CD4-positive, alpha-beta T cell (primary cell): ENCODE results near the gene OR2L3. TPM values are rescaled to one million over a fixed set of nuclear protein-coding genes. Genes with fewer than 3 reads are reported as not detected.

Source experiments
- ATAC-seq: fragments of 200-7000 bp; cut with Tn5 transposase; one replicate; pipeline ENCODE4 v1.10.0; 2022; ENCODE audit warnings: mild to moderate bottlenecking; ENCODE audit not compliant: poor library complexity
- CTCF ChIA-PET: fragments of 350-600 bp; sonication (Branson Sonifier 250); formaldehyde crosslinking; loops from one replicate; lab custom pipeline; 2021; ENCODE audit warnings: antibody characterized with exemption, inconsistent platforms; lab: Charles Lee
- POLR2A ChIA-PET: fragments of 350-600 bp; sonication (Branson Sonifier 250); formaldehyde crosslinking; loops from one replicate; lab custom pipeline; 2021; ENCODE audit warnings: antibody characterized with exemption, inconsistent platforms; lab: Charles Lee
- DNase-seq, 14 experiments: peaks; one replicate each; pipeline ENCODE4 v3.0.0-alpha.2; 2013 to 2020; ENCODE audit warnings: mixed read lengths in 2 of 14
- H3K27ac ChIP-seq, 2 donors: one replicate each; pipeline versions ENCODE4 v1.5.1 to v1.7.0; 2013; ENCODE audit warnings: low read length in 2 of 2, low read depth in 1 of 2, mild to moderate bottlenecking in 1 of 2
- H3K27me3 ChIP-seq, 2 experiments: 1 replicate in 1 of 2; 2 replicates in 1 of 2; pipeline versions ENCODE4 v1.6.1 to v1.7.0; 2013; ENCODE audit warnings: low read length in 2 of 2, control low read depth in 1 of 2, mild to moderate bottlenecking in 1 of 2, moderate library complexity in 1 of 2; ENCODE audit not compliant: insufficient read depth in 2 of 2, control insufficient read depth in 1 of 2
- H3K36me3 ChIP-seq: one replicate; pipeline ENCODE4 v1.6.1; 2013; ENCODE audit warnings: low read length, control low read depth; ENCODE audit not compliant: insufficient read depth
- H3K4me1 ChIP-seq: one replicate; pipeline ENCODE4 v1.6.1; 2013; ENCODE audit warnings: low read length, control low read depth; ENCODE audit not compliant: insufficient read depth
- H3K4me3 ChIP-seq: one replicate; pipeline ENCODE4 v1.5.1; 2013; ENCODE audit warnings: mild to moderate bottlenecking, low read length, moderate library complexity
- H3K9me3 ChIP-seq, 2 experiments: 1 replicate in 1 of 2; 2 replicates in 1 of 2; pipeline versions ENCODE4 v1.6.1 to v1.7.0; 2013; ENCODE audit warnings: low read length in 2 of 2, mild to moderate bottlenecking in 2 of 2, control low read depth in 1 of 2, moderate library complexity in 1 of 2; ENCODE audit not compliant: control insufficient read depth in 1 of 2, insufficient read depth in 1 of 2
- H3K27ac Mint-ChIP-seq: one replicate; pipeline ENCODE4 v1.8.0; 2020; ENCODE audit warnings: mixed read lengths
- H3K27me3 Mint-ChIP-seq: one replicate; pipeline ENCODE4 v1.8.0; 2021; ENCODE audit warnings: mixed read lengths
- H3K36me3 Mint-ChIP-seq: one replicate; pipeline ENCODE4 v1.8.0; 2021; ENCODE audit warnings: low read depth, mixed read lengths
- H3K4me1 Mint-ChIP-seq: one replicate; pipeline ENCODE4 v1.8.0; 2021; ENCODE audit warnings: low read depth, mixed read lengths
- H3K4me3 Mint-ChIP-seq: one replicate; pipeline ENCODE4 v1.8.0; 2020; ENCODE audit warnings: mild to moderate bottlenecking, mixed read lengths
- H3K9me3 Mint-ChIP-seq: one replicate; pipeline ENCODE4 v1.8.0; 2020; ENCODE audit warnings: mixed read lengths
- intact Hi-C, 2 experiments: fragments of 100-400 bp; cut with DNase I in 1 of 2; cut with micrococcal nuclease in 1 of 2; formaldehyde crosslinking; loops; one replicate each; pipeline versions ENCODE4 v1.15.1 to v1.9.0; 2023 to 2025; cut with DNase I, micrococcal nuclease
- total RNA-seq, 174 experiments: library from RNA in 2 of 174; stranded (reverse) in 2 of 174; gene quantifications; one replicate each; pipeline ENCODE4 v1.2.3 and lab custom pipeline; 2021 to 2026
- TF ChIP-seq, protein P1 (sequence below): fragments of 200-600 bp; IDR thresholded peaks from one replicate; pipeline ENCODE4 v1.8.0; 2022; ENCODE audit warnings: antibody characterized with exemption, mild to moderate bottlenecking

Gene OR2L3
- total RNA-seq, 2 experiments from 2014 or later = not detected

DNA sequence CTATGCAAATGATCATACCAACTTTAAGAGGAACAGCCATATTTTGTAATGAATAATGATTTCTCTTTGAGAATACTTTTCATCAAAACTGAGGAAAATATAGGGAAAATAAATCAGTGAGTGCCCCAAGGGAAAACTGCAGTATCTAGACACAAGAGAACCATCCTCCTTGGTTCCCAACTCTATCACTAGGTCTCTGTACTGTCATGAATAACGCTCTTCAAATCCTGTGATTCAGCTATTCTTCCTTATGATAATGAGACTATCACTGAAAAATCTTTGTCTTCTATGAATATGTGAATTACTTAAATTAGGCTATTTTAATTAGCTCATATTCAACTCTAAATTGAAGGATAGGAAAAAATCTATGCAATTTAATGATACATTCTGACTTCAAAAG, 30.8 kb upstream of the OR2L3 start:
- ATAC-seq (no peak), DNase-seq (no peak)
- Mint-ChIP-seq H3K9me3 (peaks cover 17% of the 10 kb centered on the region), H3K27ac (no peak overlapping the region), H3K4me3 (no peak overlapping the region), H3K4me1 (no peaks in the 10 kb centered on the region), H3K27me3 (no peaks in the 10 kb centered on the region), H3K36me3 (peaks cover 9% of the 10 kb centered on the region)
- ChIA-PET CTCF (no interaction called here), POLR2A (no interaction called here)
- intact Hi-C loops = no loop called here
- Histone ChIP-seq H3K36me3 (no peaks in the 10 kb centered on the region), H3K27ac (no peak overlapping the region), H3K4me1 (no peaks in the 10 kb centered on the region), H3K4me3 (no peak overlapping the region), H3K9me3 (peaks cover 4 to 7% of the 10 kb centered on the region in 2 experiments), H3K27me3 (no peaks in the 10 kb centered on the region)
- TF ChIP-seq, protein P1, sequence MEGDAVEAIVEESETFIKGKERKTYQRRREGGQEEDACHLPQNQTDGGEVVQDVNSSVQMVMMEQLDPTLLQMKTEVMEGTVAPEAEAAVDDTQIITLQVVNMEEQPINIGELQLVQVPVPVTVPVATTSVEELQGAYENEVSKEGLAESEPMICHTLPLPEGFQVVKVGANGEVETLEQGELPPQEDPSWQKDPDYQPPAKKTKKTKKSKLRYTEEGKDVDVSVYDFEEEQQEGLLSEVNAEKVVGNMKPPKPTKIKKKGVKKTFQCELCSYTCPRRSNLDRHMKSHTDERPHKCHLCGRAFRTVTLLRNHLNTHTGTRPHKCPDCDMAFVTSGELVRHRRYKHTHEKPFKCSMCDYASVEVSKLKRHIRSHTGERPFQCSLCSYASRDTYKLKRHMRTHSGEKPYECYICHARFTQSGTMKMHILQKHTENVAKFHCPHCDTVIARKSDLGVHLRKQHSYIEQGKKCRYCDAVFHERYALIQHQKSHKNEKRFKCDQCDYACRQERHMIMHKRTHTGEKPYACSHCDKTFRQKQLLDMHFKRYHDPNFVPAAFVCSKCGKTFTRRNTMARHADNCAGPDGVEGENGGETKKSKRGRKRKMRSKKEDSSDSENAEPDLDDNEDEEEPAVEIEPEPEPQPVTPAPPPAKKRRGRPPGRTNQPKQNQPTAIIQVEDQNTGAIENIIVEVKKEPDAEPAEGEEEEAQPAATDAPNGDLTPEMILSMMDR = no peak

DNA sequence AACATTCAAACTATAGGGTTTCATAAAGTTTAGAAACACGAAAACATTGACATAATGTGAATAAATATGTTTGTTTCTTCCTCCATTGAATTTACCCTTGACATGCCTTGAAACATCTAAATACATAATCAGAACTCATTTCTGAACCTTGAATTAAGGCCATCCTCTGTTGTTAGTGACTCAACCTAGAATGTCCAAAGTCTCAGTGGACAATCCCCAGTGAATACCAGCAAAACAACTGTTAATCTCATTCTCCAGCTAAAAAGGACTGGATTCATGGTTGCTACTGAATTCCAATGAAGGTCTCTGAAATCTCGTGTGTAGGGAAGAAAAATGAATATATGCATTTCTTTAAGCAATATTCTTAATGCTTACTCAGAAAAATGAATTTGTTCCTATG, 16.9 kb upstream of the OR2L3 start, which contains the start of gene OR2L2:
Gene OR2L2 (plus strand): TSS at position 301 of the 400 bp plus-strand sequence. CDS start 8,198 bp downstream, outside the sequence.
- no peak within 1 kb of the TSS for H3K4me3 Mint-ChIP-seq
- TF ChIP-seq, protein P1 = no peak
- ATAC-seq (no peak), DNase-seq (no peak)
- no peak within 1 kb of the TSS for H3K27ac ChIP-seq
- H3K4me1 Mint-ChIP-seq = no peaks in the 10 kb centered on the region
- H3K27me3 Mint-ChIP-seq = no peaks in the 10 kb centered on the region
- no peaks in the 10 kb centered on the region for H3K36me3 ChIP-seq
- H3K4me1 ChIP-seq = no peaks in the 10 kb centered on the region
- H3K36me3 Mint-ChIP-seq = peaks cover 21% of the 10 kb centered on the region
- ChIA-PET CTCF (no interaction called here), POLR2A (no interaction called here)
- peaks cover 12 to 14% of the 10 kb centered on the region in 2 experiments for H3K9me3 ChIP-seq
- H3K27me3 ChIP-seq = no peaks in the 10 kb centered on the region
- peaks cover 4% of the 10 kb centered on the region for H3K9me3 Mint-ChIP-seq
- intact Hi-C loops = no loop called here
- H3K27ac Mint-ChIP-seq = no peak within 1 kb of the TSS
- no peak within 1 kb of the TSS for H3K4me3 ChIP-seq

DNA sequence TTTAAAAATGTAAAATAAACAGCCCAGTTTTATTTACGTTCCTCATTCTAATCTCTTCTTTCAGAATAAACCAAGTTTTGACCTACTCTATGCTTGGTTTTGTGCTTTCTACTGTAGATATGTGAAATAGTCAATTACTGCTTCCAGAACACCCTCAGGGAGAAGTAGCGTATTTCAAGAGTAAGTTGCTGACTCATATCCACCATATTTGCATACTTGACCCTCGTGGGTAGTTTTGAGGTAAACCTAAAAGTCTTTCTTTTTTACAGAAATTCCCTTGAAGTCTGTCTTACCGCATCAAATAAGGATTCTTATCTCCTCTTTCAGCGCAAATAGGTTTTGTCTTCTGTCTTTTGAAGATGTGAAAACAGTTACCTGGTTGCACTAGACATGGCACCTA, 1.4 kb upstream of the OR2L3 start:
- peaks cover 18% of the 10 kb centered on the region for H3K9me3 Mint-ChIP-seq
- no peaks in the 10 kb centered on the region for H3K4me1 Mint-ChIP-seq
- no peak overlapping the region for H3K27ac Mint-ChIP-seq
- no peaks in the 10 kb centered on the region for H3K27me3 Mint-ChIP-seq
- Histone ChIP-seq H3K4me1 (no peaks in the 10 kb centered on the region), H3K4me3 (no peak overlapping the region), H3K9me3 (peaks cover 0 to 11% of the 10 kb centered on the region in 2 experiments), H3K27me3 (no peaks in the 10 kb centered on the region), H3K27ac (no peak overlapping the region), H3K36me3 (no peaks in the 10 kb centered on the region)
- ATAC-seq (no peak), DNase-seq (no peak)
- no peak overlapping the region for H3K4me3 Mint-ChIP-seq
- intact Hi-C loops = no loop called here
- POLR2A ChIA-PET = no interaction called here
- CTCF ChIA-PET = no interaction called here
- no peaks in the 10 kb centered on the region for H3K36me3 Mint-ChIP-seq
- TF ChIP-seq, protein P1 = no peak
